GM18520 (cell line): ENCODE data around the gene GASK1A.

ENCODE experiments used
- ATAC-seq: cut with Tn5 transposase; IDR thresholded peaks from one replicate; pipeline ENCODE4 v1.9.1; 2021; ENCODE audit not compliant: unreplicated experiment

Gene GASK1A

GRCh38 chr3:42982645-42983412 is 3.7 kb downstream of the GASK1A start:
- ATAC-seq: no peak

GRCh38 chr3:42983927-42984326 is 4.8 kb downstream of the GASK1A start:
- no peak for ATAC-seq

- no peak for ATAC-seq
Observed at GRCh38 chr3:42984701-42985100, 5.6 kb downstream of the GASK1A start.

GRCh38 chr3:42988097-42988496 is 9.0 kb downstream of the GASK1A start:
- no peak for ATAC-seq

GRCh38 chr3:42988566-42988965 is 9.5 kb downstream of the GASK1A start:
- no peak for ATAC-seq

GRCh38 chr3:42991341-42992315 is 12.5 kb downstream of the GASK1A start:
- ATAC-seq: no peak

GRCh38 chr3:42994595-42994994 is 15.5 kb downstream of the GASK1A start:
- ATAC-seq: no peak

GRCh38 chr3:42996021-42996420 is 16.9 kb downstream of the GASK1A start:
- no peak for ATAC-seq

GRCh38 chr3:42996633-42997075 is 17.5 kb downstream of the GASK1A start:
- ATAC-seq: no peak

GRCh38 chr3:42999212-42999611 is 20.1 kb downstream of the GASK1A start:
- ATAC-seq: no peak

- no peak for ATAC-seq
Observed at GRCh38 chr3:42999632-43000031, 20.5 kb downstream of the GASK1A start.

GRCh38 chr3:43000387-43000786 is 21.3 kb downstream of the GASK1A start:
- ATAC-seq: no peak

GRCh38 chr3:43001094-43001553 is 22.0 kb downstream of the GASK1A start:
- no peak for ATAC-seq

- ATAC-seq: no peak
Observed at GRCh38 chr3:43001556-43002121, 22.5 kb downstream of the GASK1A start.

- no peak for ATAC-seq
Observed at GRCh38 chr3:43004282-43004681, 25.2 kb downstream of the GASK1A start.

GRCh38 chr3:43005253-43005652 is 26.1 kb downstream of the GASK1A start:
- ATAC-seq: no peak

- ATAC-seq: no peak
Observed at GRCh38 chr3:43005981-43006380, 26.9 kb downstream of the GASK1A start.

- no peak for ATAC-seq
Observed at GRCh38 chr3:43006825-43007224, 27.7 kb downstream of the GASK1A start.

GRCh38 chr3:43009547-43009946 is 30.4 kb downstream of the GASK1A start:
- no peak for ATAC-seq

GRCh38 chr3:43010638-43011037 is 31.5 kb downstream of the GASK1A start:
- ATAC-seq: no peak

- ATAC-seq: no peak
Observed at GRCh38 chr3:43011638-43012037, 32.5 kb downstream of the GASK1A start.
